C4-2B (cell line): ENCODE results near the gene ACTRT3.

Experiments
- H3K27ac ChIP-seq: fragments of 450-650 bp; 2 replicates; pipeline ENCODE4 v1.5.1; 2017
- CTCF ChIP-seq: fragments of 450-650 bp; conservative IDR thresholded peaks from 2 replicates; pipeline ENCODE4 v1.5.1; 2017; ENCODE audit warnings: mild to moderate bottlenecking
- ZFX ChIP-seq: fragments of 450-650 bp; IDR thresholded peaks from 2 replicates; pipeline ENCODE4 v1.6.1; 2017

ACTRT3 gene

GRCh38 chr3:169811631-169812331, 42.4 kb upstream of the ACTRT3 start:
- no peak overlapping the region for H3K27ac ChIP-seq
- TF ChIP-seq CTCF = no peak
- no peak for TF ChIP-seq ZFX

DNA sequence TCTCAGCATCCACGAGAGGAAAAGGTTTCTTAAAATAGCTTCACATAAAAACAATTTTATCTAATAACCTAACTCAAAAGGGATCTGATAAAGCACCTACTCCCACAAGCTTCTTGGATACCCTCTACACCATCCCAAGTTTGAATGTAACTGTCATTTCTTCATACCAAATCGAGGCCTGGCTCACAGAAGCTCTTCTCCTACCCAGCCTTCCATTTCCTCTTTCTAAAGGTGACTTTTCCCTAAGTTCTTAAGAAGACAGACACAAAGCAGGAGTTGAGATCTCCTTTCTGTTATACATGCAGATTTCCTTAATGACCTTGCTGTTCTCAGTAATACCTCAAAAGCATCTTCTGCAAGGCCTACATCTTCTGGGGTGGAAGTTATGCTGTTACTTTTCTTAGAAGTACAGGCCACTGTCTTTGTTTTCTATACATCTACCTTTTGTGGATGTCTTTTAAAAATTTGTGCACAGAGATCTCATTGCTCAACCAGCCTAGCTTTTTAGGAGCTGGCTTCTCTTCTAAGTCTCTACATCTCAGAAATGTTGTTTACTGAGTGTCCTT, 40.0 kb upstream of the ACTRT3 start:
- TF ChIP-seq ZFX (no peak), CTCF (no peak)
- H3K27ac ChIP-seq = no peak overlapping the region

- no peak overlapping the region for H3K27ac ChIP-seq
- no peak for TF ChIP-seq CTCF
- TF ChIP-seq ZFX = no peak
These were observed 35.3 kb upstream of the ACTRT3 start for GRCh38 chr3:169804681-169805080.

DNA sequence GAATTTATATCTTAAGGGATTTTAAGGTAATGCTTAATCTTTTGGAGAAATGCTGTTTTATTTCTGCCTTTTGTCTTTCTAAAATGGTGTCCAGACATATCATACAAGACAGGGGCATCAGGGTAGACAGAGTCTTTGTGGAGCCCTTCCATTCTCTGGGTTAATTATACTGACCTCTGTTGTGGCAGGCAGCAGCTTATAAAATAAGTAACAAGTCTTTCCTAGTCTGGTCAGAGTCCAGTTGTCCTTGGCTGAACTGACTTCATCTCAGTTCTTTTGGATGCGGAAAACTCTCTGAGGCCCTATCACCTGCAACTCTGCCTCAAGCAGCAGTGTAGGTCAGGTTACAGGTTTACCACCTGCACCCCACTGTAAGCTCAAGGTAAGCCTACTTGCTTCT, 23.0 kb upstream of the ACTRT3 start:
- TF ChIP-seq ZFX (no peak), CTCF (no peak)
- H3K27ac ChIP-seq = no peak overlapping the region

DNA sequence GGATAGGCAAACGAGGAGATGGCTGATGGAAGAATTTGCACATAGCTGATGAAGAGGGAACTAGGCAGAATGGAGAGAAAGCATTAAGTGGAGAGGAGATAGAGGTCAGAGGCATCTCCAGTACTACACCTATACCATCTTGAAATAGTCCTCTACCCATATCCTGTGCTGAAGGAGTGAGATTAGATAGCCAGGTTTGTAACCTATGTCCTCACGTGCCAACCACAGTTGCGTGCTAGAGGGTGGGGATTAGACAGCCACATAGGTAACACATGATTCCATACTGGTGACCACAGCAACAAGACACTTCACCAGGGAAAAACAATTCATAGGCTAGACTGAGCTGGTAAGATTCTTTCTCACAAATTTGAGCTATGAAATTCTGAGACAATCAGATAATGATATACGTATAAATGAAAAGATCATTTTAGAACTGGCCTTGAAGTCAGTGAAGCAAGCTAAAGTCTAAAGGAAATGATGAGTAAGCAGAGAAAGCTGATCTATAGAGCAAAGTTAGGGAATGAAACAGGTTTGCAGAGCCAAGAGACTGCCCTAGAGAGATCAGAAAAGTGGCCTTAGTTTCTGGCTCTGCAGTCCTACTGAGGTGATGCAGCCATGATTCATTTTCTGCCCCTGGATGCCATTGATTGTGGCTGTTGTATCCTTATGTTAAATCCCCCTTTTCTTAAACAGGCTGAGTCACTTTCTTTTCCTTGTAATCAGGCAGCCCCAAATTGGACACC, 21.5 kb upstream of the ACTRT3 start:
- TF ChIP-seq CTCF (no peak), ZFX (no peak)
- H3K27ac ChIP-seq = no peak overlapping the region

- TF ChIP-seq ZFX = no peak
- TF ChIP-seq CTCF = no peak
These were observed 20.9 kb upstream of the ACTRT3 start for GRCh38 chr3:169790219-169790618.

DNA sequence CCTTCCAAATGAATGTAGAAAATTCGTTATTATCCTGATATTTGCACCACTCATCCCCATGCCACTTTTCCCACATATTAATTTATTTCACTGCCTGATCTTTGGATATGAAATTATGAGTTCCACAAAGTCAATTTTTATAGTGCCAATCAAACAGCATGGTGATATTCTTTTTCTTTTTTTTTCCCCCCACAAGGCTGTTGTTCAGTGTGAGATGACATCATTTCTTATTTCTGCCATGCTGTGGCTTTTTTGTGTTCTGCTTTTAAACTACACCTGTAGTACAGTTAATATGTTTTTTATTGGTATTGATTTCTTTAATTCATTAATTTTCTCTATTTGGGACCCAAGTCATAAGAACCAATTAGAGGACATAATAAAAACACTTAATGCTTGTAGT, 18.4 kb upstream of the ACTRT3 start:
- no peak for TF ChIP-seq CTCF
- no peak for TF ChIP-seq ZFX
- no peak overlapping the region for H3K27ac ChIP-seq

More at GRCh38 chr3:169790219-169790618, 20.9 kb upstream of the ACTRT3 start:
- no peak overlapping the region for H3K27ac ChIP-seq
